Measurements from ENCODE around the gene GNPTAB.

Gene GNPTAB

DNA sequence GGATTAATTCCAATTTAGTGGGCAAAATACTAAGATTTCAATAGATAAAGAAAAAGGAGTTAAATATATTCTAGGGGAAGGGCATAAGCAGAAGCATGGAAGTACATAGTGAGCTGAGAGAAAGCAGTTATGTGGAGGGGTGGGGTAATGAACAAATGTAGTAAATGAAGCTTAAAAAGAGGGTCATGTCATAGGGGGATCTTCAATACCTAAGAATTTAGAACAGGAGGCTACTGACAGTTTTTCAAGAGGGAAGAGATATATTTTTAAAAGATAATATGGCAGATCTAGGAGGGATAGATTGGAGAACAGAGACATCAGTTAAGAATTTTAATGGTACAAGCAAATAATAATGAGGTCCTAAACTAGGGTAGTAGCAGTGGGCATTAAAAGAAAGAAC is 100.9 kb downstream of the GNPTAB start:
- no peak for DNase-seq

DNA sequence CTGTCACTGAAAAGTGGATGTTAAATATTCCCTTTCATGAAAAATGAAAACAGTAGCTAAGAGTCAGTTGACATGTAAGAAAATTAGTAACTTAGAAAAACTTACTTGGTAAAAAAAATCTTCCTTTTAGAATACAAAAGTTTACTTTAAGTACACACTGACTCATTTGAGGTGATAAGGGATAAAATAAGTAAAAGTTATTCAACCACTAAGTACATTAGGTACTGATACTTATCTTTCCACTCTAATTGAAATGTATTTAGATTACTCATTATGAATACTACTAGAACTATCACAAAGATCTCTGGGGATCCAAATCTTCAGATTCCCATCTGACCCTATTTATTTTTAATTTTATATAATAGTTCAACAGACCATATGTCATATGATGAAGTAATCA is 103.7 kb downstream of the GNPTAB start:
- DNase-seq, result no peak

DNA sequence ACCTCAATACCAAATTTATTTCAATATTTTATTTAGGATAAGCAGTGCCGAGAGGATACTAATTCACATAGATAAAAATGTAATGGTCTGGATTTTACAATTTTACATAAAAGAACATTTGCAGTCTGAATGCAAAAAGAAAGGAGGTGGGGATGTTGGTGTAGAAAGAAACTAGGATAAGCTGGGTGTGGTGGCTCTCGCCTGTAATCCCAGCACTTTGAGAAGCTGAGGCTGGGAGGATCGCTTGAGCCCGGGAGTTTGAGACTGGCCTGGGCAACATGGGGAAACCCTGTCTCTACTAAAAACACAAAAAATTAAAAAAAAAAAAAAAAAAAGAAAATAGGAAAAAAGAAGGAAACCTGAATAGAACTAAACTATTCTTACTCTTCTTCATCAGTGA is 108.4 kb downstream of the GNPTAB start:
- no peak for DNase-seq

DNA sequence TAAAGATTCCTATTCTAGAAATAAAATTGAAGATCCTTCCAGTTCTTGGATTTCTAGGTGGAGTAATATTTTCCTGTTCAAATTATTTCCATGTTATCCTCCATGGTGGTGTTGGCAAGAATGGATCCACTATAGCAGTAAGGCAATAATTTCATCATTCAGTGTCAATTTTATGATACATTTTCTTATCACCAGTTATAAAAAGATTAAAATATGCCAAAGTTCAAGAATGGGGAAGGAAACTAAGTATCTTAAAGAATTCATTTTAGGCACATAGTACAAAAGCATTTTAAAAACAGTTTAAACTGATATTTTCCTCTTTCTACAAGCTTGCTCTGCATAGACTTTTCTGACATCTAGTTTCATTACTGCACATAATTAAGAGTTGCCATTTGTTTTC is 110.6 kb downstream of the GNPTAB start:
- no peak for DNase-seq

DNA sequence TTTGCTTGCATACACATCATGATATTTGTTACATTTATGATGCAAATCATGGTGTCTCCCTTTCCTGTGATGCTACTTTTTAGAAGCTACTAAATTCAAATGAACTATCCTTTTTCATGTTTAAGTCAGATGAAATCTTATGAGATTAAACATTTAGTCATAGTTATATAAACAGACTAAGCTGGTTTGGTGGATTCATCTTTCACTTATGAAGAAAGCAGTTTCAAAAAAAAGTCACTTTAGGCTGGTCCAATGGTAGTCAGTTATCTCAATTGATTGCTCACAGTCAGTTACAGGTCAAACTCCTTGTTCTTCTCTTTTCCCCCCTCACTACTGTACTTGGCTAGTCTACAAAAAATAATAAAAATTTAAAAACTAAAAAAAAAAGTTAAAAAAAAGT is 111.2 kb downstream of the GNPTAB start:
- no peak for DNase-seq

DNA sequence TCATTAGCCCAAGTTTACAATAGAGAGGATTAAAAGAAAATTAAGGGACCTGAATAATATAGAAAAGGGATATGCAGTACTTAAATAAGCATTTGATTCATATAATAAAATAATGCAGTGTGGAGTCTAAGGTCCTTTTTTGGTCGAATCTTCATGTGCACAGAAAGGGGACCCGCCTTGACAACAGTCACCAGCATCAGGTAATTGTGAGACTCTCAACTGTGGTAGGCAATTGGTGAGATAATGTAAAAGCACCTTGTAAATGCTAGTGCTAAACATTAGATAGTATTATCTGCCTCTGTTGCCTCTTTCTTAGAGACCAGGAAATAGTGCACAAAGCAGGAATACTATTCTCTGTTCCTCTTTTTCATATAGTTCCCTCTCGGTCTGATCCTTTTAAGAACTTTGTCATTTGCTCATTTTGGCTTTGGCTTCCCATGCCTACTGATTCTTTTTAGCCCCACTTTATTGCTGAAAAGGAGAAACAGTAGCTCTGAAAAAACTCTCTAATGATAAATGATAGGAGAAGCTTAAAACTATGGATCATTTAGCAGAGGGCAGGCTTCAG is 115.8 kb downstream of the GNPTAB start:
- DNase-seq, result no peak

DNA sequence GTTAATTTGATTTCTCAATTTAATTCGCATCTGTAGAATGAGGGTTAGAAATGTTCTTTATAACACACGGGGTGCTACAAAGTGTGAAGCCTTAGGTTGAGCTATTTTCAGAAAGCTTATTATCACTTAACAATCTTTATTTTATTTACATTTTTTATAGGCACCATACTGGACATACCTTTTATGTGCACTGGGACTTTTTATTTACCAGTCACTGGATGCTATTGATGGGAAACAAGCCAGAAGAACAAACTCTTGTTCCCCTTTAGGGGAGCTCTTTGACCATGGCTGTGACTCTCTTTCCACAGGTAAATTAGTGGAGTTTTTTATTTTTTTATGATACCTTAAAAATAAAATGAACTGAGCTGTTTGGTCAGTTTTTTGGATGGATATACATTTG is 116.8 kb downstream of the GNPTAB start:
- no peak for DNase-seq

DNA sequence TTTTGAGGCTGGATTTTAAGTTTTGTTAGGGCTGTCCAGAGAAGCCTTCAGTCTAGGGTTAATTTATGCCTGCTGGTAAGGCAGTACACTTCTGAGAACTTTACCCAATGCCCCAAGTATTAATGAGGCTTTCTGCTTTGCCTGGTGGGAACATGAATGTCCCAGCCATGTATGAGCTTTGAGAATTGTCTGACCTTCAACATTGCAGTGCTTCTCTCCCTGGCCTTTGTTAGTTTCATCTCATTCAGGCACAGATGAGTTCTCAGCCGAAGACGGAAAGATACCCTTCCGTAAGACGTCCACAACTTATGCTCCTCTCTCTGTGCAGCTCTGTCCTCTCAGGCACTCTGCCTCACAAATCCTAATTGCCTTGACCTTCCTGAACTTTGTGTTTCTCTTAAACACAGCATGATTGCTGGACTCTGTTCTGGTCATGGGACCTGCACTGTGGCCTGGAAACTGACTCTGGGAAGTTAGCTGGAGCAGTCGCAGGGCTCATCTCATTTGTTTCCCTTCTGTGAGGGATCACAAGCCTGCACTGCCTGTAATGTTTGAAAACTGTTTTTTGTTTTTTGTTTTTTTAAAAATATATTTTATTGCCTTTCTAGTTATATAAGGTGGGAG is 117.6 kb downstream of the GNPTAB start:
- DNase-seq, result no peak

DNA sequence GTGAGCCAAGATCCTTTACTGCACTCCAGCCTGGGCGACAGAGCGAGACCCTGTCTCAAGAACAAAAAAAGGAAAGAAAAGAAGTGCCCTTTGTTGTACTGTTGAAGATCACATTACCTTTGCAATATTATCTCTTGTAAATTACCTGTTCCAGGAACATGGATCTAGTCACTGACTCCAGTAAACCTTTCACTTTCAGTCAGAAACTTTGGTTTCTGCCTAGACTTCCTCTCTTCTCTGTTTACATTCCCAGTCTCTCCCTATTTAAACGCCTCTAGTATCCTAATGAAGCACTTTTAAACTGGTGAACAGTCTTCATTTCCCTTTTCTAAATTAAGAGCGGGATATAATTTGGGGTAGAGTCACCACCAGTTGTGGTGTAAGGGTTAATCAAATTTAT is 120.5 kb downstream of the GNPTAB start:
- no peak for DNase-seq

DNA sequence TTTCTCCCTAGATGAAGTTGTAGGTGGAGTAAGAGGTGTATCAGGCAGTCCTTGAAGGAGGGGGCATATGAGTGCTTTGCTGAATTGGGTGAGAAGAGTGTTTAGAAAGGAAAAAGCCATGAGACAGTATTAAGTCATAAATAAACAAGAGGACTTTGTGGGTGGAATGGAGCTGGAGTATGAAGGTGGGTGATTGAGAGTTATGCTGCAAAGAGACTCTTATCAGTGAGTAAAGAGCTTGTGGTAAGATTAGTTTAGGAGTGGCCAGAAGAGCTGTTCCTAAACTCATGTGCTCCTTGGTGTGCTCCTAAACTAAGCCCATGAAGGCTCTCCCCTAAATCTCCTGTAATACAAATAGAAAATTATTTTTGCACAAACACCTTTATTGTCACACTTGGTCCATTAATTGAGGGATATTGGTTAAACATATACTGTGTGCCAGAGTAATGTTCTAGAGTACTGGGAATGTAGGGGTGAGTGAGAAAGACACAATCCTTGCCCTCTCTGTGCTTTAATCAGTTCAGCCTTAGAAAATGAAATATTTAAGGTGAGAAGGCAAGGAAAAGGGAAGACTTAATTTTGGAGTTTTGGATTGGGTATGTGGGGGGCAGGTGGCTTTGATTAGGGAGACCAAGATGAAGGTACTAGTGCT is 123.5 kb downstream of the GNPTAB start:
- DNase-seq, result peak; percentile 76

DNA sequence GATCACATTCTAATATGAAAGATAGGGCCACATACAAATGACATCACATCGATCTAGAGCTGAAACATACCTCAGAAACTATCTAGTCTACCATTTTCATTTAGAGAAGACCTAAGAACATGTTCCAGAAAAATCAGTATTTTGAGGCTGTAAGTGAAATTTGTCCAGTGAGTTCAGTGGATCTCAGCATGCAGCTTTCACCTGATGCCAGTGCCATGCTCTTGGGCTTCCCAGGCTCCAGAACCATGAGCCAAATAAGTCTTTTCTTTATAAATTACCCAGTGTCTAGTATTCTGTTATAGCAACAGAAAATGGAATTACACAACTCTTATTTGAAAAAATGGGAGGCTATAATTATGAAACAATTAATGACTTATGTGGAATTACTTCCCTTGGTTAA is 124.4 kb downstream of the GNPTAB start:
- DNase-seq, result no peak

DNA sequence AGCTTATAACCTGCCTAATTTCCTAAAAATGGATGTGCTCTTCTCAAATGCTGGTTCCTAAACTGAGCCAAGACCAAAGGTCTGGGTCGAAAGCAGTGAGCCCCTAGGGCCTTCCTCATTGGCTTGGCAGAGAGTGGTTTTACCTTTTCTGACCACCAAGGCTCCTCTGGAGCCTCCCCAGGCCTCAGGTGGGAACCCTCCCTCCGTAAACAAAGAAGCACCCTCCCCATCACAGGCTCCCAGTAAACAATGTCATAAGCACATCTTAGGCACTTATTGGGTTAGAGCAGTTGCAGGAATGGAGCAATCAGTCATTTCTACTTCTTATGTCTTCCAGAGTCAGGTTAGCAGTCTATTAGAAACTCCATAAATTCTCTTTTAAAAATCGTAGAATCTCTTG is 127.3 kb downstream of the GNPTAB start:
- DNase-seq, result no peak

DNA sequence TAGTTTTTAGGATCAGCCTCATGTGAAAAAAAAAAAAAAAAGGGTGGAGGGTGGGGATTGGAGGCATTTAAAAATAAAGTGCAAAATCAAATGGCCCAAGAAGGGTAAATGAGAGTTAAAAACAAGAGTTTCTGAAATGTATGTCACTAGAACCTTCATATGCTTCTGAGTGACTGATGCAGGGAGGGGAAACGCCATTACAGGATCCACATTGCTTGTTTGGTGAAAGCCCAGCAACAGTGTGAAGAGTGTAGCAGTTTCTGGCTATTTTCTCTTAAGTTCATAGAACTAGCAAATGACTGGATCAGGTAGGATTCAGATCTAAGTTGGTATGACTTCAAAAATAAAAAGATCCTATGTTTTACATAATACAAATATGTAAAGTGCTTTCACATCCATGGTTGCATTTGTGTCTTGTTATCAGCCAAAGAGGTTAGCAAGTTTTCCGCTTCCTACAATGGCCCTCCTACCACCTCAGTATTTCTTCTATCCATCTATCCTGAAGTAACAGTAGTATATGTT is 130.4 kb downstream of the GNPTAB start:
- DNase-seq, result no peak

DNA sequence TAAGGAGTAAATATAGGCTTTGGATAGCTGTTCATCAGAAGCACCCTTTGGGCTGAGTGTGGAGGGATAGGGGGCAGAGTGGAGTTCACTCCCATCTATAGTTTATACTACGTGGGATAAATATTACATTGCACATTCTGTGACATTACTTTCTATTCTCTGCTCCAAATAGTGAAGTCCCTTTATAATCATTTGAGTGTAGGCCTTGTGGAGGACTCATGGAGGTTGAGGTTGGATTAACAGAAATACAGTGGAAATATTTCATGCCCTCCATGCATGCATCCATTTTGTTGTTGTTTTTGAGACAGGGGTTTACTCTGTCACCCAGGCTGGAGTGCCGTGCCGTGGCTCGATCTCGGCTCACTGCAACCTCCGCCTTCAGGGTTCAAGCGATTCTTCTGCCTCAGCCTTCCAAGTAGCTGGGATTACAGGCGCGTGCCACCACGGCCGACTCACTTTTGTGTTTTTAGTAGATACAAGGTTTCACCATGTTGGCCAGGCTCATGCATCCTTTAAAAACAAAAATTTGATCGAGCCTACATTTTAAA is 131.9 kb downstream of the GNPTAB start:
- DNase-seq, result peak; percentile 54

DNA sequence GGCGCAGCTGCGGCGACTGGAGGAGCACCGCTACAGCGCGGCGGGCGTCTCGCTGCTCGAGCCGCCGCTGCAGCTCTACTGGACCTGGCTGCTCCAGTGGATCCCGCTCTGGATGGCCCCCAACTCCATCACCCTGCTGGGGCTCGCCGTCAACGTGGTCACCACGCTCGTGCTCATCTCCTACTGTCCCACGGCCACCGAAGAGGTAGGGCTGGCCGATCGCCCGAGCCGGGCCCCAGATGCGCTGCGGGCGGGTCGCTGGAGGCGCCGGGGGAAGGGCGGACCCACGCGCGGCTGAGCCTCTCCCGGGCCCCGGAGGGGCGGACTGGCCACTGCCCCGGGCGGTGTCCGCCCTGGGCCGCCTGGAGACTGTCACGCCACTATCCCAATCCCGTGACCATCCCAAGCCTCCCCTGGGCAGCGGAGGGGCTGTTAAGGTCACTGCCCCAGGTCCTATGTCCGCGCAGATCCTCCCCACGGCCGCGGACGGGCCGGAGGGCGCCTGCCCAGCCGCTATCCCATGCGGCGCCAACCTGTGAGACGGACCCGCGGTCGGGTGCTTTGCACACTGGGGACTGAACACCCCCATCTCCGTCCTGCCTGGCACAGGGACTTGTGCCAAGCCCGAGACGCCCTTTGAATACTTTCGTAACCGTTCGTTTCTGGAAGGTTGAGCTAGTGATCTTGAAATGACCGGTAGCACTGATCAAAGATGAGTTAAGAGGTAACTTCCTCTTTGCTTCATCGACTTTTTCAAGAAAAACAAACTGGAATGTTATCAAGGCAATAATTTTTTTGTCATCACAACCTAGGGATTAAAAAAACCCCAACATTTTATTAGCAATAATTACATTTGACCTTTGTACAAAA is 132.6 kb downstream of the GNPTAB start:
- peak; percentile 85 for DNase-seq

DNA sequence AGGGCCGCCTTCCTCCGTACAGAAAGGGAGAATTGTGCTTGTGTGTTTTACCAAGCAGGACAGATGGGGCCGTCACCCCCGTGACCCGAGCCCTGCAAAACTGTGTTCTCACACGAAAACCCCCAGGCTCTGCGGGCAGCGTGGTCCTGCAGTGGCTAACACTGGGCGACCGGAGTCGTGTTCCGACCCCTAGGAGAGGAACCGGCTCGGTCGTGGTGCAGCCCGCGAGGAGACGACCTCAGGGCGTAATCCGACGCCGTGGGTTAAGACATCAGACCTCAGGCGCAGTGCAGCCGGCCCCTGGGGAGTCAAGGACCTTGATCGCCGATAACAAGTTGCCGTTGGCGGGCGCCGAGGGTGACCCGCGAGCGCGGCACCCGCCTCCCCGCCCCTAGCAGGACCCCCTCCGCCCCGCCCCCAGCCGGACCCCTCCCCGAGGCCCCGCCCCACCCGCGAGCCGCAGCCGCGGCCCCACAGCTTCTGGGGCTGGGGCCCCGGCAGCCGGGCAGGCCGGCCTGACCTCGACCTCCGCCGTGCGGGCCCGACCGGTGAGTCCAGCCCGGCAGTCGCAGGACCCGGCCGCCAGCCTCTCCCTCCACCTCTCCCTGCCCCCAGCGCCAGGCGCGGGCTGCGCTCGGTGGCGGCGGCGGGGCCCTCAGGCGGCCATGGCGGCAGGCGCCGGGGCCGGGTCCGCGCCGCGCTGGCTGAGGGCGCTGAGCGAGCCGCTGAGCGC is 133.4 kb downstream of the GNPTAB start, which contains the start of gene CHPT1:
Gene CHPT1 (plus strand): TSS at position 444 of the 733 bp plus-strand sequence. CDS start 222 bp downstream, at position 666.
- peak; percentile 95 for DNase-seq

DNA sequence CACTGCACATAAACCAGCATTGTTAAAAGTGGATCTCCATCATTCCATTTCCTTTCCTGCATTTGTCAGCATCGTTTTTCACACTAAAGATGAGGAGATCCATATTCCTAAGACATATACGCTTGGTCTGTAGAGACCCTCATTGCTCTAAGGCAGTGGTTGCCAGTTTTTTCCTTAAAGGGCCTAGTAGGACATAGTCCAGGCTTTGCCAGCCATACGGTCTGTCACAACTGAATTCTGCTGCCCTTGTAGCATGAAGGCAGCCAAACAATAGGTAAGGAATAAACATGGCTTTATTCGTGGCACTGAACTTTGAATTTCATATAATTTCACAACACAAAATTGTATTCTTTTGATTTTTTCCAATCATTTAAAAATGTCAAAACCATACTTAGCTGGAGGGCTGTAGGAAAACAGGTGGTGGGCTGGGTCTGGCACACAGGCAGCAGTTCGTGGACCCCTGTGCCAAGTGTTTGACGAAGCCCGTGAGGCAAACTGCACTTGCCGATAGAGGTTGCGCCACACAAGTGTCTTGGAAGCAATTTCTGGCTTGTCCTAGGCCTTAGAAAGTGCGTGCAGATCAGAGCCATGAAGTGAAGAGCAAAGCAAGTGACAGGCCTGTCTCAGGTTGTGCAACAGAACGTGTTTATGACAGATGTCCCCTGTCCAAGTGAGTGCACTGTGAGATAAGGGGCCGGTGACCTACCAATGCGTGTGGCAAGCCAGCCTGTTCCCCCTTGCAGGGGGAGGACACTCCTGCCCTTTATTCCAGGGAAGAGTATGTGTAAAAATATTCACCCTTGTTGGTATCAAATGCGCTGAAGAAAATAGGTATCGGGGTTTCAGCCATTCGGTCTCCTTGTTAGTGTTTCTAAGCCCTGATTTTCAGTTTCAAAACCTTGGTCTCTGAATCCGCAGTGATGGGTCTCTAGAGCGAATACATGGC is 134.2 kb downstream of the GNPTAB start:
- peak; percentile 97 for DNase-seq

DNA sequence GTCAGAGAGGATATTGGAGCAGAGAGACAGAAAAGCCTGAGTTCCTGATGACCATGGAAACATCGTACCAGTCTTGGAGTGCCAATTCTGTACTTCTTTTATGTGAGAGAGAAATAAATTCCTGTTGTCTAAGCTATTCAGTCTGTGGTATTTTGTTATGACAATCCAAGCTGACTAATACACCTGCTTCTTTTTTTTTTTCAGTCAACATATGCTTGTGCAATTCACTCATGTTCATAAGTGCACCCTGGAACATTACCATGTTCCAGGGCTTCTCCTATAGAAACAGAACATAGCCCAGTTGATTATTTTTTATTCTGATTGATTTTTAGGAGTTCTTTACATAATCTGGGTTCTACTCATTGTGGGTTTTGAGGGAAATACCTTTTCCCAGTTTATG is 135.1 kb downstream of the GNPTAB start:
- no peak for DNase-seq
